Subcutaneous adipose tissue (tissue), 4 donors: ENCODE results near the gene SUGCT. TPM values are rescaled to one million over a fixed set of nuclear protein-coding genes. Genes with fewer than 3 reads are reported as not detected.

Experiments
- total RNA-seq, 4 donors: library from RNA; depleted of rRNA; stranded (reverse); fragments of >200 nt; gene quantifications; one replicate each; pipeline ENCODE4 v1.1.0, GENCODE V29; 2016
- TF ChIP-seq, protein P1 (sequence below): fragments of 450-650 bp; IDR thresholded peaks from one replicate; pipeline ENCODE4 v1.5.1; 2016; ENCODE audit warnings: low read depth, mild to moderate bottlenecking, control low read depth, antibody characterized with exemption, moderate library complexity

SUGCT gene
- total RNA-seq, 4 donors from 2014 or later: 1.1 to 3.1 (median 1.8) TPM

GRCh38 chr7:40674316-40674715, 539.5 kb downstream of the SUGCT start:
- TF ChIP-seq, protein P1, sequence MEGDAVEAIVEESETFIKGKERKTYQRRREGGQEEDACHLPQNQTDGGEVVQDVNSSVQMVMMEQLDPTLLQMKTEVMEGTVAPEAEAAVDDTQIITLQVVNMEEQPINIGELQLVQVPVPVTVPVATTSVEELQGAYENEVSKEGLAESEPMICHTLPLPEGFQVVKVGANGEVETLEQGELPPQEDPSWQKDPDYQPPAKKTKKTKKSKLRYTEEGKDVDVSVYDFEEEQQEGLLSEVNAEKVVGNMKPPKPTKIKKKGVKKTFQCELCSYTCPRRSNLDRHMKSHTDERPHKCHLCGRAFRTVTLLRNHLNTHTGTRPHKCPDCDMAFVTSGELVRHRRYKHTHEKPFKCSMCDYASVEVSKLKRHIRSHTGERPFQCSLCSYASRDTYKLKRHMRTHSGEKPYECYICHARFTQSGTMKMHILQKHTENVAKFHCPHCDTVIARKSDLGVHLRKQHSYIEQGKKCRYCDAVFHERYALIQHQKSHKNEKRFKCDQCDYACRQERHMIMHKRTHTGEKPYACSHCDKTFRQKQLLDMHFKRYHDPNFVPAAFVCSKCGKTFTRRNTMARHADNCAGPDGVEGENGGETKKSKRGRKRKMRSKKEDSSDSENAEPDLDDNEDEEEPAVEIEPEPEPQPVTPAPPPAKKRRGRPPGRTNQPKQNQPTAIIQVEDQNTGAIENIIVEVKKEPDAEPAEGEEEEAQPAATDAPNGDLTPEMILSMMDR: no peak

GRCh38 chr7:40675741-40676140, 540.9 kb downstream of the SUGCT start:
- TF ChIP-seq, protein P1: no peak

DNA sequence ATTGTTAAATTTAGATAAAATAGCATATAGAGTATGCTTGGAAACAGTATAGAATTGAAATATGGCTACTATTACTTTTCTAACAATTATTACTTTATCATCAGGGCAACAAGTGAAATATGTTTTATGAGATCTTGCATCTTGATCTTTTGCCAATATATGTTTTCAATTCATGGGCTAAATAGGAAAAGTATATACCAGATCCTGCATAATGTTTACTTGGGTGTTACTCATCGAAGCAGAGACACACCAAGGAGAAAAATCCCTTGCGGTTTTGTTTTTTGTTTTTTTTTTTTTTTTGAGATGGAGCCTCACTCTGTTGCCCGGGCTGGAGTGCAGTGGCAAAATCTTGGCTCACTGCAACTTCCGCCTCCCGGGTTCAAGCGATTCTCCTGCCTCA, 541.4 kb downstream of the SUGCT start:
- TF ChIP-seq, protein P1: no peak

- TF ChIP-seq, protein P1: no peak
Observed at GRCh38 chr7:40680657-40681056, 545.9 kb downstream of the SUGCT start.

GRCh38 chr7:40682696-40683095, 547.9 kb downstream of the SUGCT start:
- TF ChIP-seq, protein P1: no peak

GRCh38 chr7:40694026-40694809, 559.4 kb downstream of the SUGCT start:
- TF ChIP-seq, protein P1: no peak

GRCh38 chr7:40694991-40695390, 560.2 kb downstream of the SUGCT start:
- TF ChIP-seq, protein P1: no peak
